Stomach smooth muscle (tissue), 2 donors: ENCODE data around the gene PLPP1.
"Not testable (repeated sequence)": the region's sequence is repeated elsewhere in the genome, so short reads cannot be mapped to it uniquely, and the experiment has no call there.

Source experiments
- H3K27ac ChIP-seq: one replicate; pipeline ENCODE4 v1.7.0; 2013; ENCODE audit warnings: mild to moderate bottlenecking, low read length, inconsistent platforms
- H3K27me3 ChIP-seq, 2 donors: one replicate each; pipeline ENCODE4 v1.7.0; 2013; ENCODE audit warnings: low read length in 2 of 2; ENCODE audit not compliant: insufficient read depth in 2 of 2, control insufficient read depth in 1 of 2
- H3K36me3 ChIP-seq, 2 donors: one replicate each; pipeline ENCODE4 v1.7.0; 2013; ENCODE audit warnings: low read length in 2 of 2; ENCODE audit not compliant: control insufficient read depth in 2 of 2, insufficient read depth in 2 of 2
- H3K4me1 ChIP-seq: one replicate; pipeline ENCODE4 v1.7.0; 2013; ENCODE audit warnings: low read length; ENCODE audit not compliant: control insufficient read depth, insufficient read depth
- H3K4me3 ChIP-seq, 2 donors: one replicate each; pipeline ENCODE4 v1.7.0; 2013; ENCODE audit warnings: low read length in 2 of 2
- H3K9ac ChIP-seq, 2 donors: one replicate each; pipeline ENCODE4 v1.7.0; 2013; ENCODE audit warnings: low read length in 2 of 2, mild to moderate bottlenecking in 1 of 2
- H3K9me3 ChIP-seq, 2 donors: one replicate each; pipeline ENCODE4 v1.7.0; 2013; ENCODE audit warnings: low read length in 2 of 2; ENCODE audit not compliant: control insufficient read depth in 2 of 2
- donor health status: healthy.
- donor health status: Pancreatic carcinoma.

The PLPP1 gene

GRCh38 chr5:55505711-55506110, 29.1 kb downstream of the PLPP1 start:
- not testable (repeated sequence) for H3K4me3 ChIP-seq, H3K36me3 ChIP-seq, H3K4me1 ChIP-seq, H3K27ac ChIP-seq, H3K9me3 ChIP-seq, H3K27me3 ChIP-seq, H3K9ac ChIP-seq

GRCh38 chr5:55503917-55504316, 30.8 kb downstream of the PLPP1 start:
- not testable (repeated sequence) for H3K9me3 ChIP-seq, H3K27ac ChIP-seq, H3K36me3 ChIP-seq, H3K27me3 ChIP-seq, H3K9ac ChIP-seq, H3K4me1 ChIP-seq, H3K4me3 ChIP-seq

- Histone ChIP-seq H3K36me3 (no peaks in the 10 kb centered on the region), H3K9me3 (no peaks in the 10 kb centered on the region), H3K27me3 (no peaks in the 10 kb centered on the region), H3K4me1 (peaks cover 3% of the 10 kb centered on the region), H3K27ac (no peak overlapping the region), H3K4me3 (no peak overlapping the region), H3K9ac (no peak overlapping the region)
These were observed 32.0 kb downstream of the PLPP1 start for GRCh38 chr5:55502759-55503158.

GRCh38 chr5:55498457-55498856, 36.3 kb downstream of the PLPP1 start:
- no peak overlapping the region for H3K4me3 ChIP-seq
- H3K36me3 ChIP-seq = no peaks in the 10 kb centered on the region
- H3K27me3 ChIP-seq = no peaks in the 10 kb centered on the region
- peaks cover 7% of the 10 kb centered on the region for H3K4me1 ChIP-seq
- H3K9me3 ChIP-seq = no peaks in the 10 kb centered on the region
- H3K9ac ChIP-seq = no peak overlapping the region
- H3K27ac ChIP-seq = no peak overlapping the region

- Histone ChIP-seq H3K9me3 (no peaks in the 10 kb centered on the region), H3K4me3 (no peak overlapping the region), H3K9ac (no peak overlapping the region), H3K4me1 (peaks cover 7% of the 10 kb centered on the region), H3K27ac (peak overlapping the region; percentile 1), H3K36me3 (no peaks in the 10 kb centered on the region), H3K27me3 (no peaks in the 10 kb centered on the region)
These were observed 37.1 kb downstream of the PLPP1 start for GRCh38 chr5:55497712-55498111.

- no peak overlapping the region for H3K4me3 ChIP-seq
- H3K4me1 ChIP-seq = peaks cover 8% of the 10 kb centered on the region
- H3K9ac ChIP-seq = no peak overlapping the region
- no peaks in the 10 kb centered on the region for H3K9me3 ChIP-seq
- no peaks in the 10 kb centered on the region for H3K27me3 ChIP-seq
- H3K27ac ChIP-seq = no peak overlapping the region
- no peaks in the 10 kb centered on the region for H3K36me3 ChIP-seq
These were observed 39.5 kb downstream of the PLPP1 start for GRCh38 chr5:55495216-55495615.

- no peaks in the 10 kb centered on the region for H3K27me3 ChIP-seq
- no peak overlapping the region for H3K4me3 ChIP-seq
- no peaks in the 10 kb centered on the region for H3K36me3 ChIP-seq
- peak overlapping the region; percentile 18 for H3K27ac ChIP-seq
- no peaks in the 10 kb centered on the region for H3K9me3 ChIP-seq
- H3K4me1 ChIP-seq = peaks cover 4% of the 10 kb centered on the region
- H3K9ac ChIP-seq = no peak overlapping the region
These were observed 42.3 kb downstream of the PLPP1 start for GRCh38 chr5:55492449-55492848.

GRCh38 chr5:55485073-55485472, 49.7 kb downstream of the PLPP1 start:
- Histone ChIP-seq H3K4me1 (no peaks in the 10 kb centered on the region), H3K9me3 (no peaks in the 10 kb centered on the region), H3K4me3 (no peak overlapping the region), H3K27me3 (no peaks in the 10 kb centered on the region), H3K27ac (no peak overlapping the region), H3K9ac (no peak overlapping the region), H3K36me3 (no peaks in the 10 kb centered on the region)

- no peaks in the 10 kb centered on the region for H3K27me3 ChIP-seq
- no peaks in the 10 kb centered on the region for H3K4me1 ChIP-seq
- H3K9me3 ChIP-seq = no peaks in the 10 kb centered on the region
- H3K27ac ChIP-seq = no peak overlapping the region
- no peaks in the 10 kb centered on the region for H3K36me3 ChIP-seq
- H3K4me3 ChIP-seq = no peak overlapping the region
- no peak overlapping the region for H3K9ac ChIP-seq
These were observed 50.2 kb downstream of the PLPP1 start for GRCh38 chr5:55484531-55484930.

- Histone ChIP-seq H3K27ac (no peak overlapping the region), H3K9ac (no peak overlapping the region), H3K4me1 (no peaks in the 10 kb centered on the region), H3K36me3 (no peaks in the 10 kb centered on the region), H3K27me3 (no peaks in the 10 kb centered on the region), H3K9me3 (no peaks in the 10 kb centered on the region), H3K4me3 (no peak overlapping the region)
These were observed 50.9 kb downstream of the PLPP1 start for GRCh38 chr5:55483885-55484284.

- H3K4me3 ChIP-seq = no peak overlapping the region
- H3K36me3 ChIP-seq = no peaks in the 10 kb centered on the region
- no peaks in the 10 kb centered on the region for H3K9me3 ChIP-seq
- no peak overlapping the region for H3K9ac ChIP-seq
- H3K27me3 ChIP-seq = no peaks in the 10 kb centered on the region
- H3K4me1 ChIP-seq = no peaks in the 10 kb centered on the region
- H3K27ac ChIP-seq = no peak overlapping the region
These were observed 53.4 kb downstream of the PLPP1 start for GRCh38 chr5:55481293-55481855.
